ENCODE data around the gene IL17RB.

The IL17RB gene, protein sequence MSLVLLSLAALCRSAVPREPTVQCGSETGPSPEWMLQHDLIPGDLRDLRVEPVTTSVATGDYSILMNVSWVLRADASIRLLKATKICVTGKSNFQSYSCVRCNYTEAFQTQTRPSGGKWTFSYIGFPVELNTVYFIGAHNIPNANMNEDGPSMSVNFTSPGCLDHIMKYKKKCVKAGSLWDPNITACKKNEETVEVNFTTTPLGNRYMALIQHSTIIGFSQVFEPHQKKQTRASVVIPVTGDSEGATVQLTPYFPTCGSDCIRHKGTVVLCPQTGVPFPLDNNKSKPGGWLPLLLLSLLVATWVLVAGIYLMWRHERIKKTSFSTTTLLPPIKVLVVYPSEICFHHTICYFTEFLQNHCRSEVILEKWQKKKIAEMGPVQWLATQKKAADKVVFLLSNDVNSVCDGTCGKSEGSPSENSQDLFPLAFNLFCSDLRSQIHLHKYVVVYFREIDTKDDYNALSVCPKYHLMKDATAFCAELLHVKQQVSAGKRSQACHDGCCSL

DNA sequence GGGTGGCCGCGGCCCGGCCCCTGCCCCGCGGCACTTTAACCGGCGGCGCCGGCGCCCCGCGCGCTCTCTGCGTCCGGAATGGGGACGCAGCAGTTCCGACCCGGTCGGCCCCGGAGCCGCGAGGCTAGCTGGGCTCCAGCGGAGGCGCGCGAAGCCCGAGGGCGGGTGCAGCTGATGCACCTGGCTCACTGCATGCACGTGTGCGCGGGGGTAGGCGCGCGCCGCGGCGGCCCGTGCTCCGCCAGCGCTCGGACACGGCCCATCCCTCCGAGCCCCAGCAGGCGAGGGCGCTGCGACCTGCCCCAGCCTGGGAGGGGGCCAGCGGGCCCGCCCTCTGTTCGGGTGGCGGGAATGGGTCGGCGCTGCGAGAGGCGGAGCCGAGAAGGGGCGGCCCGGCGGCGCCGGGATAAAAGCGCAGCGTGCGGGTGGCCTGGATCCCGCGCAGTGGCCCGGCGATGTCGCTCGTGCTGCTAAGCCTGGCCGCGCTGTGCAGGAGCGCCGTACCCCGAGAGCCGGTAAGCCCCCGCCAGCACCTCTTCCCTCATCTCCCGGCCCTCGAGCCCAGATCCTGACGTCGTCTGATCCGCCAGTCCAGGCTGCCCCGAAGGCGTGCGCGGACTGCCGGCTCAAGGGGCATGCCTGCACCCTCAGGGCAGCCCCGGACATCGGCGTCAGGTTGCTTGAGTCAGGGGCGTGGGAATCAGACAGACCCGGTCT, at the start of gene IL17RB, which contains the start of gene CHDH:
Gene IL17RB (plus strand): TSS at position 435 of the 717 bp plus-strand sequence. CDS start 21 bp downstream, at position 456.
Gene CHDH (minus strand): TSS at position 286 of the 717 bp plus-strand sequence. CDS start 22,411 bp downstream, outside the sequence.
- FAIRE-seq: no peak

GRCh38 chr3:53798144-53798543, 48.2 kb upstream of the IL17RB start:
- no peak for FAIRE-seq

DNA sequence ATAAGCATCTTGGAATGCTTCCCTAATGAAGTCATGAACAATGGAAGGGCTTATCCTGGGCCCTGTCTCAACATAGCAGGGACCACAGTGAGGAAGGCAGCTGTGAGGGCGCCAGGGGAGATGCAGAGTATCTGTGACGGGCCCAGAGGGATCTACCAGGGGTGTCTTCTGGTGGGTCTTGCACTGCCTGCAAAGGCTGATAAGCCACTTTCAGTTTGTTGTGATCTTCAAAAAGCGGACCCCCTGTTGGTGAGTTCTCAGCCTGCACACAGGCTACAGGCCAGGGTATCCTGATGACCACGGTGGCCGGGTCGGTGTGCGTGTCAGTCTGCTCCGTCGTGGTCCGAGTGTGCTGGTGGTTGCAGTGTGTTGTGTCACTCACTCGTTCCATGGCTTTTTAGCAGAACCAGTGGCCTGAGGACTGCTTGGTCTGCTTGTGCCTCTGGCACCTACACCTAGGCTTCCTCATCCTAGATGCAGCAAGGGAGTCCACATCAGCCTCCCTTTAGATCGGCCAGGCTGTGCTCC, 47.0 kb upstream of the IL17RB start:
- FAIRE-seq: no peak

GRCh38 chr3:53800041-53800906, 46.1 kb upstream of the IL17RB start:
- FAIRE-seq: no peak

DNA sequence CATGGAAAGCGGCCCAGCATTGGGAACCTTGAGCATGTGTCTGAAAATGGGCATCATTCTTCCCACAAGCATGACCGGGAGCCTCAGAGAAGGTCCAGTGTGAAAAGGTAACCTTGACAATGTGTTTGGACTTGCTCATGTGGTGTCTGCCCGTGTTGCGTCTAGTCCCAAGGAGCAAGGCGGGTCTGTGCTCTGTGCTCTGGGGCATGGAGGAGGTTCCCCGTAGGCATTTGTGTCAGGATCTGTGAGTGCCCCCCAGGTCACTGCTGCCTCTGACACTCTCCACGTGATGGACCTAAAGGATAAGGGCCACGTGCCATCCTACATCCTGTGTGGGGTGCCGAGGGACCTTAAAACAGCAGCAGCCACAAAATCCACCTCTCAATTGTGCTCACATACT, 45.0 kb upstream of the IL17RB start:
- FAIRE-seq: no peak

DNA sequence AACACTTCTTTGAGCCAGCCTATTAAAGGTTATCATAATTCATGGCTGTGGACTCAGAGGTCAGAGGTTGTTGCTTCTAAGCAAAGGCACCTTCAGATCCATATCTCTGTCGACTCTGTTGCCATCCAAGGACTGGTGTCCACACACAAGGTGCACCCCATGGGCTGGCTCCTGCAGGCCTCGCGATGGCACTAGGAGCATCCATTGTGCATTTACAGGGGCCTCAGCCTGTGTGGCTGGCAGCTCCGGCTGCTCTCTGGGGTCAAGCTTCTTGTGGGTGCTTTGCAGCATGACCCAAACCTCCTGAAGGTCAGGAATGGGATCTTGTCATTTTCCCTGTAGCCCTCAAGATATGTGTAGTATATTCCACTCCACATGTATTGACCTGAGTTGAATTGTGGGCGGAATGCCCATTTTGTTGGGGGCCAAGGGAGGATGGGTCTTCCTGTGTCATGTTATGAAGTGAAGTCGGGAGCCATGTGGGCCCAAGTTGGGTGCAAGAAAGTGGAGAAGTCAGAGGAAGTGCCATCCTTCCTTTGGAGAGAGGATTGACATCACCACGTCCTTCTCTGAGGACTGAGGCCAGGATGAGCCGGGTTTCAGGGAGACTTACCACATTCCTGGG, 44.0 kb upstream of the IL17RB start:
- no peak for FAIRE-seq

GRCh38 chr3:53803124-53803815, 43.1 kb upstream of the IL17RB start:
- no peak for FAIRE-seq

DNA sequence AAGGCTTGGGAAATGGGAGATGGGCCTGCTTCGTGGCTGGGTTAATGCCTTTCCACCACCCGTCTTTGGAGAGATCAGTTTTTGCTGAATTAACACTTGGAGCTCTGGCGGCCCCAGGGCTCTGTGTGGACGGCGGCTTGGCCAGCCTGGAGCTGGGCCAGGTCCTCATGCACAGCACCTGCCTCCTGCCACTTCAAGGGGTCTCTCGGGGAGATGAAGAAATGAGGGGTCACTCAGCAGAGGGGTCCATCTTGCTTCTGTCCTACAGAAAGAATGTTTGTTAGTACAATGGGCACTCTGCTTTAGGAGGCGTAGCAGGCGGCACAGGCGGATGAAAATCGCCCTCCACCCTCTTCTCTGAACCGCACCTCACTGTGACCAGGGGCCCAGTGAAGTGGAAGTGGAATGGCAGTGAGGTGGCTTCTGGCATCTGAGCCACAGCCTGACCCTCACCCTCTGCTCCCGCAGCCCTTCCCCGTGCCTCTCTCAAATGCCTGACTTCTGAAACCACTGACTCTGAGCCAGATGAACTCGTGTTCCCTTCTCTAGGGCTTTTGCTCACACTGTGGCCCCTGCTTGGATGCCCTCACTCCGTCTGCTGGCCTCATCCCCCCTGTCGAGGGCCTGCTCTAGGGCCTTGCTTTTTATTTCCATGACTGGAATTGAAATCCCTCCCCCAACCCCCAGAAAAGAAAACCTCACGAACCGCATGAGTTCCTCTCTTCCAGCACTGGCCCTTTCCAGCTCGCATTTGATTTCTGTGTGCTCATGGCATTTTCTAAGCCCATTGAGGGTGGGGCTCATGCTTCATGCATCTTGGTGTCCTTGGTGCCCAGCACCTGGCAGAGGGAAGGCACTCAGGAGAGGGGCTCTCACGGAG, 42.3 kb upstream of the IL17RB start:
- FAIRE-seq: no peak

- no peak for FAIRE-seq
These were observed 41.5 kb upstream of the IL17RB start for GRCh38 chr3:53804697-53805462.

DNA sequence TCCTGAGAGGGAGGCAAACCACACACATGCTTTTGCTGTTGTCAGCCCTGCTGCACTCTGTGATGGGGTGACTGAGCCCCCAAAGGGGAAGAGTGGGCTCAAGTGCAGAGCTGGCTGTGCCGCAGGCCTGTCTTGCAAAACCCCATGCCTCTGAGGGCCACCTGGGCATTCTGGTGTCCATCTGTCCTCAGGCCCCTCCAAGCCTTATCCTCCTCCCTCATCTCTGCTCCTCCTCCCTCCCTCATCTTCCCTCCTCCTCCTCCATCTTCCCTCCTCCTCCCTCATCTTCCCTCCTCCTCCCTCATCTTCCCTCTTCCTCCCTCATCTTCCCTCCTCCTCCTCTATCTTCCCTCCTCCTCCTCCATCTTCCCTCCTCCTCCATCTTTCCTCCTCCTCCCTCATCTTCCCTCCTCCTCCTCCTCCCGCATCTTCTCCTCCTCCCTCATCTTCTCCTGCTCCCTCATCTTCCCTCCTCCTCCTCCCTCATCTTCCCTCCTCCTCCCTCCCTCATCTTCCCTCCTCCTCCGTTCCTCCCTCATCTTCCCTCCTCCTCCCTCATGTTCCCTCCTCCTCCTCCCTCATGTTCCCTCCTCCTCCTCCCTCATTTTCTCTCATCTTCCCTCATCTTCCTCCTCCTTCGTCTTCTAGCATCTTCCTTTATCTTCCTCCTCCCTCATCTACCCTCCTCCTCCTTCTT, 40.8 kb upstream of the IL17RB start:
- FAIRE-seq: no peak

DNA sequence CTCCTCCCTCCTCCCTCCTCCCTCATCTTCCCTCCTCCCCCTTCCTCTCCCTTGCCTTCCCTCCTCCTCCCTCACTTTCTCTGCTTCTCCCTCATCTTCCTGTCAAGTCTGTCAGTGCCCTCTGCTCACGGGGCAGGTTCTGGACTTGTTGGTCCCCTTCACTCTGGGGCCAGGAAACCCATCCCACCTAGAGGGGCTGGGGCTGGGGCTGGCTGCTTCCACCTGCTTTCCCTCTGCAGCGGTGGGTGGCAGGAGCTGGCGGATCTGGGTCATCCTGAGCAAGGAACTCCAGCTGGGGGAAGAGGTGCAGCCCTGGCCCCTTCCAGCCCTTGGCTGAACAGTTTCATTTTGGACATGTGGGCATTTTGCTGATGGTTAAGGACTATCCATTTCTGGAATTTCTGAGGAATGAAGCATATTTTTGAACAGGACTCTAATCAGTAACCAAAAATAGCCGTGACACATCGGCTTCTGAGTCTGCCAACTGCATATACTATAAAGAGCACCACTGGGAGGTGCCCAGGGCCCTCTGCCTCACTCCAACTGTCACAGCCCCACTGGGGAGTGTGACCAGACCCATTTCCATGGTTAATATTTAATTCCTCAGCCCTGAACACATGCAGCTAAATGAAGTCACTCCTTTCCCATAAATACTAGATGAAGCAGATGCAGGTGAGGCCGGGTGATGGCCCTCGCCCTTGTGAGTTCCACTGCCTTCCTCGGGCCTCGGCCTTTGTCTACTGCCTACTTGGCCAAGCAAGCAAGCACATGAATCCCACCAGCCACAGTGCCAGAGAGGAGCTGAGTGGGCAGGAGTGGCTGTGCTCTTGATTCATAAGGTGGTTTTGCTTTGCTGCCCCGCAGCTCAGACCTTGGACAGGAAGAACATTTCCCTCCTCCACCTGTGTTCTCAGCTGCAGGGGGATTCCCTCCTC, 39.9 kb upstream of the IL17RB start:
- FAIRE-seq: no peak

- no peak for FAIRE-seq
These were observed 39.1 kb upstream of the IL17RB start for GRCh38 chr3:53807117-53807810.

- FAIRE-seq: no peak
These were observed 37.9 kb upstream of the IL17RB start for GRCh38 chr3:53808496-53808895.

DNA sequence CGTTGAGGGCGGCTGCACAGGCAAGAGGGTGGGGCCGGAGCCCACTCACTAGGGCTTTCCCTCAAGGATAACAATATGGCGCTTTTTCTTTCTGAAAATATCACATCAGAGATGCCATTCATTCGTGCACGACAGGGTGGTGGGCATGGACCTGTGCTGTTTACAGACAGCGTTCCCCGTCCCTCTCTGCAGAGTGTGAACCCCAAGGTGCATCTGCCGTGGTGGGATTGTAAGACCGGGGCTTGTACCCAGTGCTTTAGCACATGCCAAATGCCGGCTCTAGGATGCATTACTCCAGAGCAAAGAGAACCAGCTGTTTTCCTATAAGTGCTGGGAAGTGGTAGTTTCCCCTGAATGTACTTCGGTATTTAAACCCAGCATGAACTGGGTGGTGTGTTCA, 37.1 kb upstream of the IL17RB start:
- no peak for FAIRE-seq

GRCh38 chr3:53809764-53810400, 36.5 kb upstream of the IL17RB start:
- no peak for FAIRE-seq

DNA sequence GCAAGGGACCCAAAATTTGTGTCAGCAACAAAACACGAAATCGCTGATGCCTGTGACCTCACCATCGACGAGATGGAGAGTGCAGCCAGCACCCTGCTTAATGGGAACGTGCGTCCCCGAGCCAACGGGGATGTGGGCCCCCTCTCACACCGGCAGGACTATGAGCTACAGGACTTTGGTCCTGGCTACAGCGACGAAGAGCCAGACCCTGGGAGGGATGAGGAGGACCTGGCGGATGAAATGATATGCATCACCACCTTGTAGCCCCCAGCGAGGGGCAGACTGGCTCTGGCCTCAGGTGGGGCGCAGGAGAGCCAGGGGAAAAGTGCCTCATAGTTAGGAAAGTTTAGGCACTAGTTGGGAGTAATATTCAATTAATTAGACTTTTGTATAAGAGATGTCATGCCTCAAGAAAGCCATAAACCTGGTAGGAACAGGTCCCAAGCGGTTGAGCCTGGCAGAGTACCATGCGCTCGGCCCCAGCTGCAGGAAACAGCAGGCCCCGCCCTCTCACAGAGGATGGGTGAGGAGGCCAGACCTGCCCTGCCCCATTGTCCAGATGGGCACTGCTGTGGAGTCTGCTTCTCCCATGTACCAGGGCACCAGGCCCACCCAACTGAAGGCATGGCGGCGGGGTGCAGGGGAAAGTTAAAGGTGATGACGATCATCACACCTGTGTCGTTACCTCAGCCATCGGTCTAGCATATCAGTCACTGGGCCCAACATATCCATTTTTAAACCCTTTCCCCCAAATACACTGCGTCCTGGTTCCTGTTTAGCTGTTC, 35.0 kb upstream of the IL17RB start:
- FAIRE-seq: no peak
